SK-N-MC (cell line): ENCODE data around the gene CES3.

Experiments
- DNase-seq: peaks from one replicate; pipeline ENCODE4 v3.0.0-alpha.2; 2011; ENCODE audit warnings: low read depth, low spot score
- H3K27ac ChIP-seq: fragments of 200-600 bp; sonication (generic); 2 replicates; pipeline ENCODE4 v1.5.1; 2016; ENCODE audit warnings: mixed run types
- H3K36me3 ChIP-seq: fragments of 200-600 bp; sonication (generic); 2 replicates; pipeline ENCODE4 v1.6.1; 2017; ENCODE audit warnings: antibody characterized with exemption, low read length, mixed read lengths; ENCODE audit not compliant: insufficient read depth
- H3K4me3 ChIP-seq: fragments of 200-600 bp; sonication (generic); 2 replicates; pipeline ENCODE4 v1.5.1; 2016
- H3K9ac ChIP-seq: fragments of 200-600 bp; sonication (generic); 2 replicates; pipeline ENCODE4 v1.8.0; 2017; ENCODE audit warnings: mixed run types, mixed read lengths; ENCODE audit not compliant: insufficient read length
- H3K9me3 ChIP-seq: fragments of 200-600 bp; sonication (generic); 2 replicates; pipeline ENCODE4 v1.6.1; 2017; ENCODE audit warnings: low read depth, mild to moderate bottlenecking, antibody characterized with exemption, low read length, moderate library complexity, mixed read lengths
- EZH2 ChIP-seq: fragments of 200-600 bp; sonication (generic); IDR thresholded peaks from one replicate; pipeline ENCODE4 v1.6.1; 2017; ENCODE audit warnings: antibody characterized with exemption
- FOXP2 ChIP-seq: optimal IDR thresholded peaks from 2 replicates; pipeline ENCODE3; 2011; ENCODE audit warnings: mild to moderate bottlenecking, moderate library complexity; ENCODE audit not compliant: insufficient read depth; ENCODE audit errors: extremely low read length, control extremely low read depth
- POLR2AphosphoS5 ChIP-seq: IDR thresholded peaks from 2 replicates; pipeline ENCODE4 v1.6.1; 2012; ENCODE audit warnings: mild to moderate bottlenecking, low read depth, low read length, borderline replicate concordance

Gene CES3

DNA sequence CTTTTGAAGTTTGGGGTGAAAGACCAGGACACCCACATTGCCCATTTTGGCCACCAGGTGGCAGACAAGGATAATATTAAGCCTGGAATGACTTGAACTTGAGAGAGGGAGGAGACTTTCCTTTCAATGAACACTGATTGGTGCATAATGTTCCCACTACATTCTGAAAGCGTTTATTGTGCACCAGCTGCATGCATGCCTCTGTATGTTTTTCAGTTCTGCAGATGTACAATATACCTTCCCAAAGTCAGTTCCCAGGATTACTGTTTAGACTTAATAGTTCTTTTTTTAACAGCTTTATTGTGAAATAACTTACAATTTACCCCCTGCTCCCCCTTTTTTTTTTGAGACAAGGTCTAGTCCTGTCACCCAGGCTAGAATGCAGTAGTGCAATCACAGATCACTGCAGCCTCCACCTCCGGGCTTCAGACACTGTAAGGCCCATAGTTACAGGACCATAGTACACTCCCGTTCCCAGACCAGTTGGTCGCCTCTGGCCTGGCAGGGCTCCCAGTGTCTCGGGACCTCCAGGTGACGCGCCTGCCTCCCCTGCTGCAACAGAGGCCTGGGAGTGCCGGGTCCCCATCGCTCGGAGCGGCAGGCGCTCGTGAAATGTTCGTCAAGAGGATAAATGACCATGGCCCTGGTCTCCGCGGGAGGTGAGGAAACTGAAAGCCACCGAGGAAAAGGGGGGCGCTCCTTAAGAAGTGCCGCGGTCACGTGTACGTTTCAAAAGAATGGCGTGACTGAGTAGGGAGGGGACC lies 13.6 kb upstream of the CES3 start:
- no peak overlapping the region for H3K4me3 ChIP-seq

DNA sequence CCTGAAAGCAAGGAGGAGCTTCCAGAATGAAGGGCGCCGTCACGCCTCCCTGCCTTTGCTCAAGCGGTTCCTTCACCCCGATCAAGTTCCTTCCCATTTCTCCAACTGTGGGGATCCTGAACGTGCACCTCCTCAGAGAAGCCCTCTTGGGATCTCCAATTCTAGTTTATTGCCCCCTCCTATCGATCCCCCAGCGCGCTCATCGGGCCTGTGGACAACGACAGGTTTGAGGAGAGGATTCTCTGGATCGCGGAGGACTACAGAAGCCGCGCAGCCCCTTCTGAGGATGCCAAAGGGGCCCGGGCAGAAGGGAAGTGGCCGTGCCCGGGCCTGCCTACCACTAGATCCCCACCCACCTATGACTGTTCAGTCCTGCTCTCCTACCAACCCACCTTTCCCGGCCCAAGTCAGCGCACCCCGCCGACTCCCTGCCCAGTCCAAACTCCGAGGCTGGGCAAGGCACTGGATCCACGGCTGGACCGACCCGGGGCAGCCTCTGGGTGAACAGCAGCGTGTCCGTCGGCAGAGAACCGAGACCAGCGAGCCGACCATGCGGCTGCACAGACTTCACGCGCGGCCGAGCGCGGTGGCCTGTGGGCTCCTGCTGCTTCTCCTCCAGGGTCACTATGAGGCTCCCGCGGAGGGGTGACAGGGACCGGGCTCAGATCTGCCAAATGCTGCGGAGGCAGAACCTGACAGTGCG lies 12.8 kb upstream of the CES3 start:
- DNase-seq: no peak
- Histone ChIP-seq H3K9me3 (no peaks in the 10 kb centered on the region), H3K27ac (no peak overlapping the region), H3K4me3 (no peak overlapping the region), H3K36me3 (no peaks in the 10 kb centered on the region), H3K9ac (no peak overlapping the region)
- no peak for TF ChIP-seq EZH2
- no peak for TF ChIP-seq POLR2AphosphoS5
- TF ChIP-seq FOXP2: no peak

More for the DNA sequence above, 13.6 kb upstream of the CES3 start:
- Histone ChIP-seq H3K9ac (no peak overlapping the region), H3K36me3 (no peaks in the 10 kb centered on the region), H3K9me3 (no peaks in the 10 kb centered on the region), H3K27ac (no peak overlapping the region)
- TF ChIP-seq POLR2AphosphoS5 (no peak), FOXP2 (no peak), EZH2 (no peak)
- DNase-seq: peak; percentile 40

DNA sequence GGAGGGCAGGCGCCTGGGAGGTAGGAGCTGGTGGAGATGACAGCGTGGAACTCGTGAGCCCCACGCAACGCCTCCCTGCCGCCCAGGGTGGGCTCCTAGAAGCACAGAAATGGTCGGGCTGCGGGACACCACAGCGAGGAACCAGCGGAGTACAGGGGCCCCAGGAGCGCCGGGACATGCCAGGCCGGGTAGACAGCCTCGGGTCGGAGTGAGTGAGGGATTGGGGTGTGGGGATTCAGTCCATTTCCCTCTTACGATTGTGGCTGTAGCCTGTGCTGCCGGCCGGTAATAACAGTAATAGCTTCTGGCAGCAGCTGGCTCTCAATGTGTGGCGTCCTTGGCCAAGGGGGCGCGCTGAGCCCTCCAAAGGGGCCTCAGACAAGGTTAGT lies 12.2 kb upstream of the CES3 start:
- Histone ChIP-seq H3K9ac (no peak overlapping the region), H3K36me3 (no peaks in the 10 kb centered on the region), H3K9me3 (no peaks in the 10 kb centered on the region), H3K4me3 (no peak overlapping the region), H3K27ac (no peak overlapping the region)
- no peak for TF ChIP-seq FOXP2
- TF ChIP-seq POLR2AphosphoS5: no peak
- TF ChIP-seq EZH2: no peak
- DNase-seq: no peak

DNA sequence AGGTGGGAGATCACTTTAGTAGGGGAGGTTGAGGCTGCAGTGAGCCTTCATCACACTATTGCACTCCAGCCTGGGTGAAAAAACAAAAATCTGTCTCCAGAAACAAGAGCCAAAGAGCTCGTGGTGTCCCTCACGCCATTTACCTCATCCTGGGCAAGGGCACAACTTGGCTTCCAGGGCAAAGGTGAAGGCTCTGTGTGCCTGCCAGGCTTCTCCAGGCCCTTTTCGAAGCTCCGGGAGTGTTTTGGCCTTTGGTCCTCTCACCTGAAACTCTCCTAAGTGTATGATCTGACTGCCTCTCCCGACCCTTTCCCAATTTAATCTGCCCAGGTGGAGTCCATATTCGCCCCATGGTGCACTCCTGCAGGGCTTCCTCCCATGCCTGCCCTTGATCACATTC lies 11.6 kb upstream of the CES3 start:
- no peaks in the 10 kb centered on the region for H3K36me3 ChIP-seq
- no peak overlapping the region for H3K4me3 ChIP-seq
- no peak overlapping the region for H3K27ac ChIP-seq
- no peak overlapping the region for H3K9ac ChIP-seq
- DNase-seq: no peak
- H3K9me3 ChIP-seq: no peaks in the 10 kb centered on the region
- TF ChIP-seq POLR2AphosphoS5: no peak
- TF ChIP-seq FOXP2: no peak
- TF ChIP-seq EZH2: no peak

DNA sequence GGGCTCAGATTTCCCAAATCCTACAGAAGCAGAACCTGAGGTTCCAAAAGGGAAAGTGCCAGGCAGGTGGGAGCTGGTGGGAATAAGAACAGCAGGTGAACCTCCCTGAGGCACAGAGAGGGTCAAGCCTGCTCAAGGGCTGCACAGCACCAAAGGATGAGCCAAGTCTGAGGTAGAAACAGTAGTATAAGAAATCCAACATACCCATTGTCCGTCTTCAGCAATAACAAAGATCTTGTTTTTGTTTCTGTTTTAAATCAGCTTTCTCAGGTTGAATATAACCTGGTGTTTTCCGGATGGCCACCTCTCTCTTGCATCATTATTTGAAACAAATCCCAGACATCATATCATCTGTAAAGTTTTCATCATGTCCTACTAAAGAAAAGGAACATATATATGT lies 10.6 kb upstream of the CES3 start:
- Histone ChIP-seq H3K27ac (no peak overlapping the region), H3K9ac (no peak overlapping the region), H3K4me3 (no peak overlapping the region), H3K36me3 (no peaks in the 10 kb centered on the region), H3K9me3 (no peaks in the 10 kb centered on the region)
- TF ChIP-seq EZH2: no peak
- TF ChIP-seq POLR2AphosphoS5: no peak
- TF ChIP-seq FOXP2: no peak
- no peak for DNase-seq

DNA sequence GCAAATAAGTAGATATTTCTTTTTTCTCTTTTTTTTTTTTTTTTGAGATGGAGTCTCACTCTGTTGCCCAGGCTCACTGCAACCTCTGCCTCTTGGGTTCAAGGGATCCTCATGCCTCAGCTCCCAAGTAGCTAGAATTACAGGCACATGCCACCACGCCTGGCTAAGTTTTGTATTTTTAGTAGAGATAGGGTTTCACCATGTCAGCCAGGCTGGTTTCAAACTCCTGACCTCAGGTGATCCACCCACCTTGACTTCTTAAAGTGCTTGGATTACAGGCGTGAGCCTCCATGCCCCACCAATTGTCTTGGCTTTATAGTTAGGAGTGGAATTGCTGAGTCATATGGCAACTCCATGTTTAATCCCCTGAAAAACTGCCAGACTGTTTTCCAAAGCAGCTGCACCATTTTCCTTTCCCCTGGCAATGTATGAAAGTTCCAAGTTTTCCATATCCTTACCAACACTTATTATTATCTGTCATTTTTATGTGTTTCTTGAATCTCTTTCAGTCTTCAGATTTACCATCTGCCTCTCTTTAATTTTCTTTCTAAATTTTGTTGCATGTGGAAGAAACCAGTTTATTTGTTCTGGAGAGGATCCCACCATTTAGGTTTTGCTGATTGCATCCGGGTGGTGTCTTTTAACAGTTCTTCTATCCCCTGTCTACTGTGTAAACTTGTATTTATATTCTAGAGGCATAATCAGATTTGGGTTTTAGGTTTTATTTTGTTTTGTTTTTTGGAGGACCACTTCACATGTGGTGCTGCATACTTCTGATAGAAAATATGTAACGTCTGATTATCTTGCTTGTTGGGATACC lies 9.9 kb upstream of the CES3 start:
- TF ChIP-seq FOXP2 (no peak), POLR2AphosphoS5 (no peak), EZH2 (no peak)
- no peak overlapping the region for H3K4me3 ChIP-seq
- no peaks in the 10 kb centered on the region for H3K9me3 ChIP-seq
- no peaks in the 10 kb centered on the region for H3K36me3 ChIP-seq
- H3K9ac ChIP-seq: no peak overlapping the region
- no peak for DNase-seq
- no peak overlapping the region for H3K27ac ChIP-seq

DNA sequence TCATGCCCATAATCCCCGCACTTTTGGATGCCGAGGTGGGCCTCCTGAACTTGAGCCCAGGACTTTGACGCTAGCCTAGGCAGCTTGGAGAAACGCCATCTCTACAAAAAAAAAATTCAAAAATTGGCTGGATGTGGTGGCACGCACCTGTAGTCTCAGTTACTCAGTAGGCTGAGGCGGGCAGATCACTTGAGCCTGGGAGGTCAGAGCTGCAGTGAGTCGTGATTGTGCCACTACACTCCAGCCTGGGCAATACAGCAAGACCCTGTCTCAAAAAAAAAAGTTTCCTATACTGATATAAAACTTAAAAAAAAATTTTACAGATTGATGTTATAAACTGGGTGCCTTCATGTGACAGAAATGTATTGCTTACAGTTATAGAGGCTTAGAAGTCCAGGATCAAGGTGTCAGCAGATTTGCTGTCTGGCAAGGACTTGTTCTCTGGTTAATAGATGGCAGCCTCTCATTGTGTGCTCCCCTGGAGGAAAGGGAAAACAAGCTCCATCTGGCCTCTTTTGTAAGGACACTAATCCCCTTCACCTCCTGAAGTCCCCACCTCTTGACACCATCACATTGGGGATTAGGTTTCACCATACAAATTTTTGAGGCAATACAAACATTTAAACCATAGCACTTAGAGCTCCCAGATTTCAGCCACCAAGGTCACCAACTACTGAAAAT lies 8.5 kb upstream of the CES3 start:
- H3K36me3 ChIP-seq: no peaks in the 10 kb centered on the region
- TF ChIP-seq FOXP2 (no peak), POLR2AphosphoS5 (no peak), EZH2 (no peak)
- no peak overlapping the region for H3K9ac ChIP-seq
- no peak for DNase-seq
- H3K4me3 ChIP-seq: no peak overlapping the region
- no peak overlapping the region for H3K27ac ChIP-seq
- no peaks in the 10 kb centered on the region for H3K9me3 ChIP-seq

DNA sequence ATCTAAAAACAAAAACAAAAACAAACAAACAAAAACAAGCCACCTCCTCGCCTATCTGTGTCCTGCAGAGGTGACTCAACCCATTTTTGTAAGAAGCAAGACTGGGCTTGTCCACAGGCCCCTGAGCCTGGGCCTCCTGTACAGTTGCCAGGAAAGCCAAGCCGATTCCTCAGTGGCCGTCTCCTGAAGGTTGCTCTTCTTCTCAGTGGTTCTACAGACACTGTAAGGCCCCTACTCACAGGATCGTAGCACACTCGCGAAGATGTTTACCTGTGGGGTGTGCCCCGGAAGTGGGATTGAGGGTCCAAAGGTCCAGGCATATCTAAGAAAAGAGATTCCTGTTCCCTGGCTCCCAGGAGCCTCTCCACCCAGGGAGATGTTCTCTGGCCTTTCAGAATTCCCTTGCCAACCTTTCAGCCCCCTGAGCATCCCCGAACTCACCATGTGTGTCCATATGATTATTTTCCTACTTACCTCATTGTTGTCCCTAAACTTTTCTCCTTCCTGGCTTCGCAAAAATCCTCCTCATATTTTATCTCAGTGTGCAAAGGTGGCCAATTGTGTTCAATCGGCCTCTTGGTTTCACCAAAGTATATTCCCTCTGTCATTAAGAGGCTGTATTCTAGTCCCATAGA lies 7.5 kb upstream of the CES3 start:
- no peaks in the 10 kb centered on the region for H3K36me3 ChIP-seq
- H3K9me3 ChIP-seq: no peaks in the 10 kb centered on the region
- no peak for DNase-seq
- TF ChIP-seq FOXP2: no peak
- no peak for TF ChIP-seq EZH2
- no peak for TF ChIP-seq POLR2AphosphoS5
- H3K27ac ChIP-seq: no peak overlapping the region
- no peak overlapping the region for H3K9ac ChIP-seq
- H3K4me3 ChIP-seq: no peak overlapping the region
